Mammary epithelial cell (primary cell): ENCODE measurements around the gene MYO15A.

ENCODE experiments used
- EZH2 ChIP-seq: IDR thresholded peaks from 2 replicates; pipeline ENCODE4 v1.6.1; 2012; ENCODE audit warnings: low read length, inconsistent platforms, borderline replicate concordance
- TF ChIP-seq, protein P1 (sequence below), 2 donors: IDR thresholded peaks in 1 of 2; conservative IDR thresholded peaks in 1 of 2; 2 replicates each; pipeline ENCODE4 v1.5.1; 2011 to 2012; ENCODE audit warnings: inconsistent platforms in 2 of 2, low read length in 2 of 2, mild to moderate bottlenecking in 2 of 2, control low read depth in 1 of 2, low read depth in 1 of 2; ENCODE audit not compliant: insufficient read depth in 1 of 2; ENCODE audit errors: extremely low read depth in 1 of 2

DNA sequence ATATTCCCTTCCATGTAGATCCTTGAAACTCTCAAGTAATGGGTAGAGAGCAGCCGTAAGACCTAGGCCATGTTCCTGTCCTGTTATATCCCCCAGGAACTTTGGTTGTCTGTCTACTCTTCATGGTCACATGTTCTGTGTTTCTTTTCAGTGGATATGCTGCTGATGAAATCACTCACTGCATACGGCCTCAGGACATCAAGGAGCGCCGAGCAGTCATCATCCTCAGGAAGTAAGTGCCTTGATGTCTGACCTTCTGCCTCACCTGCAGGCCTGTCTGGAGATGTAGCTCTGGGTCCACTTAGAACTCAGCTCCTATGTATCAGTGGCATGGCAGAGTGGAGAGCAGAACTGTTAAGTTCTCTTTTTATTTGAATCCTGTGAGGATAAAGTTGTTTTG, 86.2 kb downstream of the MYO15A start:
- TF ChIP-seq, protein P1, sequence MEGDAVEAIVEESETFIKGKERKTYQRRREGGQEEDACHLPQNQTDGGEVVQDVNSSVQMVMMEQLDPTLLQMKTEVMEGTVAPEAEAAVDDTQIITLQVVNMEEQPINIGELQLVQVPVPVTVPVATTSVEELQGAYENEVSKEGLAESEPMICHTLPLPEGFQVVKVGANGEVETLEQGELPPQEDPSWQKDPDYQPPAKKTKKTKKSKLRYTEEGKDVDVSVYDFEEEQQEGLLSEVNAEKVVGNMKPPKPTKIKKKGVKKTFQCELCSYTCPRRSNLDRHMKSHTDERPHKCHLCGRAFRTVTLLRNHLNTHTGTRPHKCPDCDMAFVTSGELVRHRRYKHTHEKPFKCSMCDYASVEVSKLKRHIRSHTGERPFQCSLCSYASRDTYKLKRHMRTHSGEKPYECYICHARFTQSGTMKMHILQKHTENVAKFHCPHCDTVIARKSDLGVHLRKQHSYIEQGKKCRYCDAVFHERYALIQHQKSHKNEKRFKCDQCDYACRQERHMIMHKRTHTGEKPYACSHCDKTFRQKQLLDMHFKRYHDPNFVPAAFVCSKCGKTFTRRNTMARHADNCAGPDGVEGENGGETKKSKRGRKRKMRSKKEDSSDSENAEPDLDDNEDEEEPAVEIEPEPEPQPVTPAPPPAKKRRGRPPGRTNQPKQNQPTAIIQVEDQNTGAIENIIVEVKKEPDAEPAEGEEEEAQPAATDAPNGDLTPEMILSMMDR (conservative IDR thresholded peaks at IDR 0.05 in 1 of 2, IDR thresholded peaks at IDR 0.05 in 1 of 2; ENCODE audit: extremely low read depth in 1 of 2, insufficient read depth in 1 of 2, low read depth in 1 of 2, low read length in 2 of 2): no peak
- TF ChIP-seq EZH2: no peak
